ENCODE results near the gene GPATCH2. TPM values are rescaled to one million over a fixed set of nuclear protein-coding genes. Genes with fewer than 3 reads are reported as not detected.

Gene GPATCH2
- total RNA-seq, 4 donors from 2014 or later = 10.5 to 33.2 (median 13.7) TPM

DNA sequence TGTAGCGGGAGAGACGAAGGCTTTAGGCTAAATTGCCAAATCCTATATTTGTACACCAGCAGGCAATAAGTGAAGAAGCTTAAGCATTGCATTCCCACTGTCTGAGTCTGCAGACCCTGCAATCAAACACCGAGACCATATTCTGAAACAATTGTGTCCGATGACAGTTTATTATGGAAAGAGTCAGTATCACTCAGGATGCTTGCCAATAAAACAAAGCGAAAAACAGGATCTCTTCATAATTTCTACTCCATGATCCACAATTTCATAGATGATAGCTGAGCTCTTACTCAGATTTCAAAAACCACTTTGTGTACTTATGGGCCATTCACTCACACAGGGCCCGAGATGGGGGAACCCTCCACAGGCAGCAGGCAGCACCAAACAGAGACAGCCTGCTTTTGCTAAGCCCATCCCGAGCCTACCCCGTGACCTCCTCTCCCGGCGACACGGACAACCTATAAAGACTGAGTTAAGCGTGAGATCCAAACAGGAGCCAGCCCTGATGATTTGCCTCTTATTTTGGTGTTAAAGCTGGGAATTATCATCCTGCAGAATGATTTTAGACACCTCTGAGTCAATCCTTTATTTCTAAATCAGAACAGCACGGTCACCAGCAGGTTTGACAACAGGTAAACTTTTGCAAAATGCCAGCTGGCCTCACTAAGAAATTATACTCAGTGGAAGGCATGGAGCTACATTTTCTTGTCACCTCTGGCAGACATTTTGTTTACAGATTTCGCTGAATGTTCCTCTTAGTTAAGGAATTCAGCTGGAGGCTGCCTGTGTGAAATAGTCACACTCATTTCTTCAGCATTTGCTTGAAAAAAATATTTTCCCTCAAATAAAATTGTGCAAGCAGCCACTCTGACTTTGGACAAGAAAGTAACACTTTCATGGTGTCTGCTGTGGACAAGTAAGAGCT, 212.4 kb downstream of the GPATCH2 start:
- Histone ChIP-seq H3K4me1 (no peaks in the 10 kb centered on the region), H3K27ac (no peak overlapping the region), H3K27me3 (no peaks in the 10 kb centered on the region), H3K9me3 (no peaks in the 10 kb centered on the region), H3K36me3 (no peaks in the 10 kb centered on the region), H3K4me3 (no peak overlapping the region)
- WGBS = 86% methylated on average over 14 of the region's 14 CpGs
- DNase-seq (ENCODE audit: low spot score in 2 of 2) = no peak
- TF ChIP-seq POLR2AphosphoS5 (IDR thresholded peaks at IDR 0.05) = no peak
- no peak for TF ChIP-seq POLR2A (IDR thresholded peaks at IDR 0.05)
- TF ChIP-seq, protein P1, sequence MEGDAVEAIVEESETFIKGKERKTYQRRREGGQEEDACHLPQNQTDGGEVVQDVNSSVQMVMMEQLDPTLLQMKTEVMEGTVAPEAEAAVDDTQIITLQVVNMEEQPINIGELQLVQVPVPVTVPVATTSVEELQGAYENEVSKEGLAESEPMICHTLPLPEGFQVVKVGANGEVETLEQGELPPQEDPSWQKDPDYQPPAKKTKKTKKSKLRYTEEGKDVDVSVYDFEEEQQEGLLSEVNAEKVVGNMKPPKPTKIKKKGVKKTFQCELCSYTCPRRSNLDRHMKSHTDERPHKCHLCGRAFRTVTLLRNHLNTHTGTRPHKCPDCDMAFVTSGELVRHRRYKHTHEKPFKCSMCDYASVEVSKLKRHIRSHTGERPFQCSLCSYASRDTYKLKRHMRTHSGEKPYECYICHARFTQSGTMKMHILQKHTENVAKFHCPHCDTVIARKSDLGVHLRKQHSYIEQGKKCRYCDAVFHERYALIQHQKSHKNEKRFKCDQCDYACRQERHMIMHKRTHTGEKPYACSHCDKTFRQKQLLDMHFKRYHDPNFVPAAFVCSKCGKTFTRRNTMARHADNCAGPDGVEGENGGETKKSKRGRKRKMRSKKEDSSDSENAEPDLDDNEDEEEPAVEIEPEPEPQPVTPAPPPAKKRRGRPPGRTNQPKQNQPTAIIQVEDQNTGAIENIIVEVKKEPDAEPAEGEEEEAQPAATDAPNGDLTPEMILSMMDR (IDR thresholded peaks at IDR 0.05) = no peak
- TF ChIP-seq EP300 (IDR thresholded peaks at IDR 0.05) = no peak

GRCh38 chr1:217417363-217417762, 213.5 kb downstream of the GPATCH2 start:
- H3K36me3 ChIP-seq = no peaks in the 10 kb centered on the region
- H3K27ac ChIP-seq = no peak overlapping the region
- H3K4me3 ChIP-seq = no peak overlapping the region
- no peaks in the 10 kb centered on the region for H3K4me1 ChIP-seq
- no peaks in the 10 kb centered on the region for H3K9me3 ChIP-seq
- 84% methylated on average over 3 of the region's 3 CpGs for WGBS
- no peak for DNase-seq (ENCODE audit: low spot score in 2 of 2)
- no peaks in the 10 kb centered on the region for H3K27me3 ChIP-seq
- no peak for TF ChIP-seq POLR2A (IDR thresholded peaks at IDR 0.05)

GRCh38 chr1:217407534-217408001, 223.3 kb downstream of the GPATCH2 start:
- no peaks in the 10 kb centered on the region for H3K27me3 ChIP-seq

GRCh38 chr1:217403026-217403720, 227.7 kb downstream of the GPATCH2 start:
- TF ChIP-seq EP300 (IDR thresholded peaks at IDR 0.05) (no peak), POLR2AphosphoS5 (IDR thresholded peaks at IDR 0.05) (no peak), POLR2A (IDR thresholded peaks at IDR 0.05) (no peak)
- TF ChIP-seq, protein P1 (IDR thresholded peaks at IDR 0.05) = no peak
- 55% methylated on average over 8 of the region's 8 CpGs for whole genome bisulfite sequencing
- no peak for DNase-seq (ENCODE audit: low spot score in 2 of 2)
- Histone ChIP-seq H3K36me3 (no peaks in the 10 kb centered on the region), H3K27me3 (no peaks in the 10 kb centered on the region), H3K4me3 (no peak overlapping the region), H3K4me1 (no peaks in the 10 kb centered on the region), H3K27ac (no peak overlapping the region), H3K9me3 (no peaks in the 10 kb centered on the region)

More at GRCh38 chr1:217407534-217408001, 223.3 kb downstream of the GPATCH2 start:
- TF ChIP-seq POLR2A (IDR thresholded peaks at IDR 0.05) (no peak), EP300 (IDR thresholded peaks at IDR 0.05) (no peak), POLR2AphosphoS5 (IDR thresholded peaks at IDR 0.05) (no peak)
- TF ChIP-seq, protein P1 (IDR thresholded peaks at IDR 0.05) = no peak
- Histone ChIP-seq H3K4me1 (no peaks in the 10 kb centered on the region), H3K4me3 (no peak overlapping the region), H3K9me3 (no peaks in the 10 kb centered on the region), H3K36me3 (no peaks in the 10 kb centered on the region), H3K27ac (no peak overlapping the region)
- DNase-seq (ENCODE audit: low spot score in 2 of 2) = no peak
- WGBS = 84% methylated on average over 9 of the region's 9 CpGs

GRCh38 chr1:217402301-217402700, 228.6 kb downstream of the GPATCH2 start:
- Histone ChIP-seq H3K4me3 (no peak overlapping the region), H3K27ac (no peak overlapping the region), H3K27me3 (no peaks in the 10 kb centered on the region), H3K4me1 (no peaks in the 10 kb centered on the region), H3K9me3 (no peaks in the 10 kb centered on the region), H3K36me3 (no peaks in the 10 kb centered on the region)
- 76% methylated on average over 2 of the region's 2 CpGs for WGBS
- TF ChIP-seq EP300 (IDR thresholded peaks at IDR 0.05) (no peak), POLR2AphosphoS5 (IDR thresholded peaks at IDR 0.05) (no peak), POLR2A (IDR thresholded peaks at IDR 0.05) (no peak)
- TF ChIP-seq, protein P1 (IDR thresholded peaks at IDR 0.05) = no peak
- no peak for DNase-seq (ENCODE audit: low spot score in 2 of 2)

Data from suprapubic skin (tissue), 4 donors.